Measurements from ENCODE around the gene GPATCH2. TPM values are rescaled to one million over a fixed set of nuclear protein-coding genes. Genes with fewer than 3 reads are reported as not detected.

Gene GPATCH2
- polyA plus RNA-seq, 1 experiment = 2.7 TPM

DNA sequence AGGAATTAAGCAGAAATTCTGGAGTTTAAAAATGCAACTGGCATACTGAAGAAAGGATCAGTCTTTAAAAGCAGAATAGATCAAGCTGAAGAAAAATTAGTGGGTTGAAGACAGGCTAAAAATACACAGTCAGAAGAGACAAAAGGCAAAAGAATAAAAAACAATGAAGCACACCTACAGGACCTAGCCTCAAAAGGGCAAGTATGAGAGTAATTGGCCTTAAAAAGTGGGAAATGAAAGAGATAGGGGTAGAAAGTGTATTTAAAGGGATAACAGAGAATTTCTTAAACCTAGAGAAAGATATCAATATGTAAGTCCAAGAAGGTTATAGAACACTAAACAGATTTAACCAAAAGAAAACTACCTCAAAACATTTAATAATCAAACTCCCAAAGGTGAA is 152.4 kb downstream of the GPATCH2 start:
- Histone ChIP-seq H3K36me3 (ENCODE audit: control insufficient read depth, insufficient read depth, low read length) (peaks cover 2% of the 10 kb centered on the region), H3K4me3 (ENCODE audit: low read depth, low read length) (no peak overlapping the region), H3K27me3 (ENCODE audit: control insufficient read depth, insufficient read depth, low read length) (no peaks in the 10 kb centered on the region)
- ChIA-PET CTCF (no interaction called here), POLR2A (no interaction called here)
- TF ChIP-seq, protein P1, sequence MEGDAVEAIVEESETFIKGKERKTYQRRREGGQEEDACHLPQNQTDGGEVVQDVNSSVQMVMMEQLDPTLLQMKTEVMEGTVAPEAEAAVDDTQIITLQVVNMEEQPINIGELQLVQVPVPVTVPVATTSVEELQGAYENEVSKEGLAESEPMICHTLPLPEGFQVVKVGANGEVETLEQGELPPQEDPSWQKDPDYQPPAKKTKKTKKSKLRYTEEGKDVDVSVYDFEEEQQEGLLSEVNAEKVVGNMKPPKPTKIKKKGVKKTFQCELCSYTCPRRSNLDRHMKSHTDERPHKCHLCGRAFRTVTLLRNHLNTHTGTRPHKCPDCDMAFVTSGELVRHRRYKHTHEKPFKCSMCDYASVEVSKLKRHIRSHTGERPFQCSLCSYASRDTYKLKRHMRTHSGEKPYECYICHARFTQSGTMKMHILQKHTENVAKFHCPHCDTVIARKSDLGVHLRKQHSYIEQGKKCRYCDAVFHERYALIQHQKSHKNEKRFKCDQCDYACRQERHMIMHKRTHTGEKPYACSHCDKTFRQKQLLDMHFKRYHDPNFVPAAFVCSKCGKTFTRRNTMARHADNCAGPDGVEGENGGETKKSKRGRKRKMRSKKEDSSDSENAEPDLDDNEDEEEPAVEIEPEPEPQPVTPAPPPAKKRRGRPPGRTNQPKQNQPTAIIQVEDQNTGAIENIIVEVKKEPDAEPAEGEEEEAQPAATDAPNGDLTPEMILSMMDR (IDR thresholded peaks at IDR 0.05; ENCODE audit: insufficient read depth, low read depth, low read length) = no peak
- no peak for DNase-seq (ENCODE audit: low read depth)

DNA sequence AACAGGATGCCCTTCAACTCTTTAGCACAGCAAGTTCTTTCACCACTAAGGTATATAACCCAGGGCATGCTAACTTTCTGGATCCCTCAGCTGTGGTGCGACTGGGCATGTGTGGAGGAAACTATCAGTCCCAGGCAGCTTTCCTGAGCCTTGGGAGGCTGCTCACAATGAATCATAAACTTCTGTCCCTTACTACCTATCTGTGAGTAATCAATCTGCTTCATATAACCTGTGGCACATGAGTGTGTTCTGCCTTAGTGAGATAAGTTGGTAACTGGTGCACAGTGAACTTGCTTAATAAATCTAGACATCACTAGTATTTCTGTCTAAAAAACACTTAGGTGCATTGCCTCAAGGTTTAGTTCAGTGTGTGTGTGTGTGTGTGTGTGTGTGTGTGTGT is 158.0 kb downstream of the GPATCH2 start:
- no peak overlapping the region for H3K4me3 ChIP-seq (ENCODE audit: low read depth, low read length)
- peaks cover 2% of the 10 kb centered on the region for H3K36me3 ChIP-seq (ENCODE audit: control insufficient read depth, insufficient read depth, low read length)
- ChIA-PET CTCF (no interaction called here), POLR2A (no interaction called here)
- no peak for DNase-seq (ENCODE audit: low read depth)
- TF ChIP-seq, protein P1 (IDR thresholded peaks at IDR 0.05; ENCODE audit: insufficient read depth, low read depth, low read length) = no peak
- no peaks in the 10 kb centered on the region for H3K27me3 ChIP-seq (ENCODE audit: control insufficient read depth, insufficient read depth, low read length)

DNA sequence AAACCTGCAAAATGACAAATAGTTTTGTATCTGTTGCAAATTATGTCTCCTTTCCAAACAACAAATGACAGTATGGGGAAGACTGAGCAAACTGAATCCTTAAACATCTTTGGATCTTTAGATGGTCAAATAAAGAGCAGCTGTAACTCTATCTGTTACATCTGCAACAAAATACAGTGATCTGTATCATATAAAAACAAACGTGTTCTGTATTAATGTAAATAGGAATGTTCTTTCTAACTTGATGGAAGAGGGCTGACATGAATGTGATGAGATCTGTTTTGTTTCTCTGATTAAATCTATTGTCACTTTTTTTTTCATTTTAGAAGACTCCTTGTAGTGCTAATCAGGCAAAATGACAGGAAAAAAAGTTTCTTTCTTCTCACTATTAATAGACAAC is 159.5 kb downstream of the GPATCH2 start:
- ChIA-PET POLR2A (no interaction called here), CTCF (interaction anchor here (1.1 kb wide), 1 partner anchor 21 kb away, joined by 4 read pairs; no protein-coding TSS in a partner anchor)
- Histone ChIP-seq H3K36me3 (ENCODE audit: control insufficient read depth, insufficient read depth, low read length) (peaks cover under 1% of the 10 kb centered on the region), H3K27me3 (ENCODE audit: control insufficient read depth, insufficient read depth, low read length) (no peaks in the 10 kb centered on the region), H3K4me3 (ENCODE audit: low read depth, low read length) (no peak overlapping the region)
- TF ChIP-seq, protein P1 (IDR thresholded peaks at IDR 0.05; ENCODE audit: insufficient read depth, low read depth, low read length) = no peak
- no peak for DNase-seq (ENCODE audit: low read depth)

DNA sequence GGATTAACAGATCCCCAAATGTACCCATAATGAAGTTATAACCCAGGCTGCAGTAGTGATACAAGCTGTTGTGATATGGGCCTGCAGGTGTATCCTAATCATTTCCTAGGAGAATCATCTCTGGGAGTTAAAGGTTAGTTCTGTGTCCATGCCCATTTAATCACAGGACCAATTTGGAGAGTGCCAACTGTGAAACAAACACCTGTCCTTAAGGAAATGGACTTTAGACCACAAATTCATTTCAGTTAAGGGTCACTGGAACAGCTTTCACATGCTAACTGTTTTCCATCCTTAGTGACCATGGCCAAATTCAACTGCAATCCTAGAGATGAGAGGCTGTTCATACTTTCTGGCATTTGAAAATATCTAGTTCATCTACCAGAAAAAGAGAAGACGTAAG is 160.9 kb downstream of the GPATCH2 start:
- Histone ChIP-seq H3K36me3 (ENCODE audit: control insufficient read depth, insufficient read depth, low read length) (no peaks in the 10 kb centered on the region), H3K4me3 (ENCODE audit: low read depth, low read length) (no peak overlapping the region), H3K27me3 (ENCODE audit: control insufficient read depth, insufficient read depth, low read length) (no peaks in the 10 kb centered on the region)
- CTCF ChIA-PET = no interaction called here
- POLR2A ChIA-PET = no interaction called here
- TF ChIP-seq, protein P1 (IDR thresholded peaks at IDR 0.05; ENCODE audit: insufficient read depth, low read depth, low read length) = no peak
- DNase-seq (ENCODE audit: low read depth) = no peak

DNA sequence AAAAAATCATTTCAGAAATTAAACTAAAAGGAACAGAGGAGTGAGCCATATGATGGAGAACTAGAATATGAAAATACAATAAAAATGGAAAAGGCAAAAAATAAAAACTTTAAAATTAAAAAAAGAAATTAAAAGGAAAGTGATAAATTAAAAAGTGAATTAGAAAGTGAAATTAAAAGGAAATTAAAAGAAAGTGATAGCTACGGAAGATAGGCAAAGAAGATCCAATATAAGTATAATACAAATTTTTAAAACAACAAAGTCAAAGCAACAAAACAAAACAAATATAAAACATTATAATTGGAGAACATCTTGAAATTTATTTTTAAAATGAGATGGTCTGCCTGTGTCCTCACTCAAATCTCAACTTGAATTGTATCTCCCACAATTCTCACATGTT is 165.8 kb downstream of the GPATCH2 start:
- Histone ChIP-seq H3K36me3 (ENCODE audit: control insufficient read depth, insufficient read depth, low read length) (no peaks in the 10 kb centered on the region), H3K27me3 (ENCODE audit: control insufficient read depth, insufficient read depth, low read length) (no peaks in the 10 kb centered on the region), H3K4me3 (ENCODE audit: low read depth, low read length) (no peak overlapping the region)
- POLR2A ChIA-PET = no interaction called here
- CTCF ChIA-PET = no interaction called here
- TF ChIP-seq, protein P1 (IDR thresholded peaks at IDR 0.05; ENCODE audit: insufficient read depth, low read depth, low read length) = no peak
- no peak for DNase-seq (ENCODE audit: low read depth)
